IPS-18a (cell line): ENCODE results near the gene PAQR5.

Experiments
- H3K27ac ChIP-seq: one replicate; pipeline ENCODE4 v1.5.1; 2013; ENCODE audit warnings: low read length
- H3K27me3 ChIP-seq: one replicate; pipeline ENCODE4 v1.6.1; 2013; ENCODE audit warnings: mild to moderate bottlenecking, low read length; ENCODE audit not compliant: control insufficient read depth, insufficient read depth
- H3K36me3 ChIP-seq: one replicate; pipeline ENCODE4 v1.6.1; 2013; ENCODE audit warnings: low read depth, low read length; ENCODE audit not compliant: control insufficient read depth
- H3K4me1 ChIP-seq: one replicate; pipeline ENCODE4 v1.6.1; 2013; ENCODE audit warnings: low read depth, low read length; ENCODE audit not compliant: control insufficient read depth
- H3K4me3 ChIP-seq: one replicate; pipeline ENCODE4 v1.5.1; 2013; ENCODE audit warnings: low read length
- H3K9ac ChIP-seq: one replicate; pipeline ENCODE4 v1.6.1; 2013; ENCODE audit warnings: mild to moderate bottlenecking, low read length, moderate library complexity
- H3K9me3 ChIP-seq: one replicate; pipeline ENCODE4 v1.6.1; 2013; ENCODE audit warnings: low read depth, low read length; ENCODE audit not compliant: control insufficient read depth

PAQR5 gene

GRCh38 chr15:69342460-69343076 is 43.9 kb downstream of the PAQR5 start:
- peaks cover 24% of the 10 kb centered on the region for H3K4me1 ChIP-seq
- H3K9me3 ChIP-seq: no peaks in the 10 kb centered on the region
- H3K27ac ChIP-seq: no peak overlapping the region
- H3K36me3 ChIP-seq: no peaks in the 10 kb centered on the region
- no peaks in the 10 kb centered on the region for H3K27me3 ChIP-seq
- no peak overlapping the region for H3K9ac ChIP-seq
- peak overlapping the region; percentile 31 for H3K4me3 ChIP-seq

DNA sequence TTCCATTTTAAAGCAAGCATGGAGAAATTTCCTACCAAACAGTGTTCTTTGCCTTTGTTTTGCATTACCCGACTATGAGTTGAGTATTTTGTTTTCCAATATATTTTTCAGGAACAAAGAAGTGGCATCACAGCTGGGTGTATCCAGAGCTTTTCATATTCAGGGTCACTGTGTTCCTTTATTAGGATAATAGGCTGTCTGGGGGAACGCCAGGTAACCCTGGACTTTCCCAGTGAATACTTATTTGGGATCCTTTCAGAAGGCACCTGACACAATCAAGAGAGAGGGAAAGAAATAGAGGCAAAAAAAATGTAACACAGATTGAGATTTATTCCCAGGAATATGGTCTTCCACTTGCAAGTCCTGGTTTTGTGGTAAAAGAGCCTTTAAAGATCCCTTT is 44.4 kb downstream of the PAQR5 start:
- H3K9me3 ChIP-seq: no peaks in the 10 kb centered on the region
- H3K36me3 ChIP-seq: no peaks in the 10 kb centered on the region
- H3K27ac ChIP-seq: no peak overlapping the region
- peaks cover 24% of the 10 kb centered on the region for H3K4me1 ChIP-seq
- no peak overlapping the region for H3K9ac ChIP-seq
- no peaks in the 10 kb centered on the region for H3K27me3 ChIP-seq
- H3K4me3 ChIP-seq: peak overlapping the region; percentile 31

DNA sequence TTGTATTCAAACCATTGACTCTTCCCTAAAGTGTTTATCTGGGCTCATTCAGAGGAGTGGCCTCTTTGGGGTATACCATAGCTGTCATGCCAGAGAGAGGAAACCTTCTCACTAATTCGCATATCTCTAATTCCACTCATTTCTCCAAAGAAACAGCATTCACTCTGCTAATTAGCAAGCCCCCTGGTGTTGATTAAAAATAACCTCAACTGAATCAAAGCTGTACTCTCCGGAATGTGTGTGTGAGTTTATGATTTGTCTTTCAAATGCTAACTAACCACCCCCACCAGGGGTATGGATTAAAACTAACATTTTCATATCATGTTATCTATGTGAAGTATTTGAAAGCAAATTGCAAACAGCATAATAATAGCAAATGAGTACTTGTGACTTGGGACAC is 45.5 kb downstream of the PAQR5 start:
- Histone ChIP-seq H3K4me3 (no peak overlapping the region), H3K27me3 (no peaks in the 10 kb centered on the region), H3K9me3 (no peaks in the 10 kb centered on the region), H3K27ac (no peak overlapping the region), H3K36me3 (no peaks in the 10 kb centered on the region), H3K9ac (no peak overlapping the region), H3K4me1 (peaks cover 24% of the 10 kb centered on the region)

- H3K27ac ChIP-seq: no peak overlapping the region
- H3K4me1 ChIP-seq: peaks cover 24% of the 10 kb centered on the region
- H3K27me3 ChIP-seq: no peaks in the 10 kb centered on the region
- no peaks in the 10 kb centered on the region for H3K36me3 ChIP-seq
- H3K4me3 ChIP-seq: no peak overlapping the region
- no peak overlapping the region for H3K9ac ChIP-seq
- H3K9me3 ChIP-seq: no peaks in the 10 kb centered on the region
Observed at GRCh38 chr15:69346112-69346511, 47.4 kb downstream of the PAQR5 start.

DNA sequence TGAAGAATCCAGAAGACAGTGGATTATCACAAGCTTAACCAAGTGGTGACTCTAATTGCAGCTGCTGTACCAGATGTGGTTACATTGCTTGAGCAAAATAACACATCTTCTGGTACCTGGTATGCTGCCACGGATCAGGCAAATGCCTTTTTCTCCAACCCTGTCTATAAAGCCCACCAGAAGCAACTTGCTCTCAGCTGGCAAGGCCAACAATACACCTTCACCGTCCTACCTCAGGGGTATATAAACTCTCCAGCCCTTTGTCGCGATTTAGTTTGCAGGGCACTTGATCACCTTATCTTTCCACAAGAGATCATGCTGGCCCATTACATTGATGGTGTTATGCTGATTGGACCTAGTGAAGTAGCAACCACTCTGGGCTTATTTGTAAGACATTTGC is 52.6 kb downstream of the PAQR5 start:
- Histone ChIP-seq H3K9ac (no peak overlapping the region), H3K9me3 (no peaks in the 10 kb centered on the region), H3K4me3 (no peak overlapping the region), H3K27me3 (no peaks in the 10 kb centered on the region), H3K4me1 (no peaks in the 10 kb centered on the region), H3K27ac (no peak overlapping the region), H3K36me3 (no peaks in the 10 kb centered on the region)

- no peaks in the 10 kb centered on the region for H3K36me3 ChIP-seq
- H3K4me3 ChIP-seq: no peak overlapping the region
- H3K27ac ChIP-seq: no peak overlapping the region
- no peaks in the 10 kb centered on the region for H3K4me1 ChIP-seq
- H3K9me3 ChIP-seq: no peaks in the 10 kb centered on the region
- no peaks in the 10 kb centered on the region for H3K27me3 ChIP-seq
- H3K9ac ChIP-seq: no peak overlapping the region
Observed at GRCh38 chr15:69351884-69352283, 53.2 kb downstream of the PAQR5 start.

- no peaks in the 10 kb centered on the region for H3K27me3 ChIP-seq
- no peaks in the 10 kb centered on the region for H3K36me3 ChIP-seq
- no peaks in the 10 kb centered on the region for H3K9me3 ChIP-seq
- no peak overlapping the region for H3K4me3 ChIP-seq
- H3K9ac ChIP-seq: no peak overlapping the region
- H3K4me1 ChIP-seq: no peaks in the 10 kb centered on the region
- no peak overlapping the region for H3K27ac ChIP-seq
Observed at GRCh38 chr15:69357773-69358771, 59.4 kb downstream of the PAQR5 start.

DNA sequence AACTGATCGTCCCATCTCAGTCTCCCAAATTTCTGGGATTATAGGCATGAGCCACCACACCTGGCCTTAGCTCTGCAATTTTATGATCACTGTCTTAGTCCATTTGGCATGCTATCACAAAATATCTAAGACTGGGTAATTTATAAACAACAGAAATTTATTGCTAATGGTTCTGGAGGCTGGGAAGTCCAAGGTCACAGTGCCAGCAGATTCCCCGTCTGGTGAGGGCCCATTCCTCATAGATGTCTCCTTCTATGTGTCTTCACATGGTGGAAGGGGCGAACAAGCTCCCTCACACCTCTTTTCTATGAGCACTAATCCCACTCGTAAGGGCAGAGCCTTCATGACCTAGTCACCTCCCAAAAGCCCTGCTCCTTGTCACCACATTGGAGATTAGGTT is 60.1 kb downstream of the PAQR5 start:
- H3K9ac ChIP-seq: no peak overlapping the region
- no peak overlapping the region for H3K27ac ChIP-seq
- no peaks in the 10 kb centered on the region for H3K9me3 ChIP-seq
- no peak overlapping the region for H3K4me3 ChIP-seq
- no peaks in the 10 kb centered on the region for H3K27me3 ChIP-seq
- H3K4me1 ChIP-seq: no peaks in the 10 kb centered on the region
- H3K36me3 ChIP-seq: no peaks in the 10 kb centered on the region

DNA sequence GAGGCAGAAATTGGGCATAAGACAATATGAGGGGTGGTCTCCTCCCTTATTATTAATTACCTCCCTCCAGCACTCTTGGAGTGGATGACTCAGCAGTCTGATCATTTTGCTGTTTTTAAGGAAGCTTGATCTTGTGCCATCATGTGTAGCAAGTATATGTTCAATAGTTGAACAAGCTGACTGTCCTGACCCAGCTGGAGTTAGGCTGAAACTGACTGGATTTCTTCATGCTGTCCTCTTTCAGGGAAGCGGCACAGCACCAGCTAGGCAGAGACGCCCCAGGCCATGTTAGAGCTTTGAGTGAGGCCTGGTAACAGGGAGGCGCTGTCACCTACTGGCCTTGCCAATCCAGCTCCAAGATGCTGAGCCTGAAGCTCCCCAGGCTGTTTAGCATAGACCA is 61.0 kb downstream of the PAQR5 start:
- H3K4me3 ChIP-seq: no peak overlapping the region
- no peaks in the 10 kb centered on the region for H3K9me3 ChIP-seq
- no peak overlapping the region for H3K27ac ChIP-seq
- no peak overlapping the region for H3K9ac ChIP-seq
- H3K4me1 ChIP-seq: no peaks in the 10 kb centered on the region
- H3K36me3 ChIP-seq: no peaks in the 10 kb centered on the region
- H3K27me3 ChIP-seq: no peaks in the 10 kb centered on the region

DNA sequence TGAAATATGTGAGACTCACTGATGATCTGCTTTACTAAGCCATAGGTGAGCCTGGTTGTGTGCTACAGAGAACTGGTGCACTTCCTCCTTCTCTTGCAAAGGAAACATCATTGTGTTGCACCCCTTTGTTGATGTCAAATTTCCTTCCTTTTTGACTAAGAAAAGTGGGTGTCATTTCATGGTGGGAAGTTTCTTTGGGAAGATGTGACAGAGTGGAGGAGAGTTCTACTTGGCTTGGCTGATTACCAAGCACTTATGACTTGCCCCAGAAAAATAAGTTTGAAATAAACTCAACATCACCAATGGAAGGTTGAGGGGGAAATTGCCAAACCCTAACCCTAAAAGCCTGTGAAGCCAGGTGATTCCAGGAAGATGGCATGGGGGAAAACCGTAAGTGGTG is 61.9 kb downstream of the PAQR5 start:
- Histone ChIP-seq H3K4me3 (no peak overlapping the region), H3K4me1 (no peaks in the 10 kb centered on the region), H3K9ac (no peak overlapping the region), H3K27me3 (no peaks in the 10 kb centered on the region), H3K9me3 (no peaks in the 10 kb centered on the region), H3K36me3 (no peaks in the 10 kb centered on the region), H3K27ac (no peak overlapping the region)

DNA sequence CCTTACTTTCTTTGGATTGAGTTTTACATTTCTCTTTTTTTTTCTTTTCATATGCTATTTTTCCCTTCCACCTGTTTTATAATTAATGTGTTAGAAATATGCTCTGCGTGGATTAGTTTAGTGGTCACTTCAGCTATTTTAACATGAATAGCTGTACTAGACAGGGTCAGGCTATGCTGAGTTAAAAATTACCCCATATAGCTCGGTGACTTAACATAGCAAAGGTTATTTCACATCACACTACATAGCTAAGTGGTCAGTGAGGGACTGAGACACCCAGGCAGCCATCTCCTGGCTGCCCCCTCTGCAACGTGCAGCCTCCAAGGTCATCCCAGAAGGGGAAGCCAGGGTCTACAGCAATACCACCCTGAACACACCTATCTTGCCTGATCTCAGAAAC is 68.5 kb downstream of the PAQR5 start:
- Histone ChIP-seq H3K4me1 (no peaks in the 10 kb centered on the region), H3K9me3 (no peaks in the 10 kb centered on the region), H3K9ac (no peak overlapping the region), H3K36me3 (no peaks in the 10 kb centered on the region), H3K27me3 (no peaks in the 10 kb centered on the region), H3K4me3 (no peak overlapping the region), H3K27ac (no peak overlapping the region)

DNA sequence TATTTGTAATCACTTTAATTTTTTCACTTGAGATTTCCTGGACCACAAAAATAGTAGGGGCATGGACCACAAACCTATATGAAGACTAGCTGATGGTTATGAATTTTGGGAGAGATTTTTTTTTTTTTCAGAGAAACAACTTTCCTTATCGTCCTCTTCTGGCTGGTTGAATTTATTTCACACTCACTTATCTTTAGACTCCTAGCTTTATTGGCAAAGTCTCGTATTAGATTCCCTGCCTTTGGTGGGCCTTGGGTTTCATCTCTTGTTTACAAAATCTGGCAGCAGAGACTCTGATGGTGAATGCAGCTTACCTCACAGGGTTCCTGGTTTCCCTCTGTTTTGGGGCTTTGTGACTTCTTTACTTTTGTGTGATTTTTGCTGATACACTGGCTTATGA is 70.9 kb downstream of the PAQR5 start:
- H3K27ac ChIP-seq: no peak overlapping the region
- no peaks in the 10 kb centered on the region for H3K27me3 ChIP-seq
- H3K9ac ChIP-seq: no peak overlapping the region
- no peaks in the 10 kb centered on the region for H3K4me1 ChIP-seq
- H3K4me3 ChIP-seq: no peak overlapping the region
- no peaks in the 10 kb centered on the region for H3K36me3 ChIP-seq
- no peaks in the 10 kb centered on the region for H3K9me3 ChIP-seq
